Left colon (tissue), 2 donors: ENCODE measurements around the gene ZNF862. TPM values are rescaled to one million over a fixed set of nuclear protein-coding genes. Genes with fewer than 3 reads are reported as not detected.
"Not testable (repeated sequence)": the region's sequence is repeated elsewhere in the genome, so short reads cannot be mapped to it uniquely, and the experiment has no call there.

Experiments used
- ATAC-seq: fragments of 200-7000 bp; cut with Tn5 transposase; one replicate; pipeline ENCODE4 v1.9.1; 2020; ENCODE audit warnings: mild to moderate bottlenecking, moderate library complexity
- DNase-seq, 2 donors: peaks; one replicate each; pipeline ENCODE4 v3.0.0-alpha.2; 2020
- intact Hi-C, 2 donors: fragments of 100-400 bp; cut with DNase I in 1 of 2; cut with micrococcal nuclease in 1 of 2; formaldehyde crosslinking; loops; one replicate each; pipeline versions ENCODE4 v1.11.2 to v1.14.0; 2022; cut with DNase I, micrococcal nuclease
- total RNA-seq, 2 donors: library from RNA; stranded (reverse); fragmentation: NEBNext Ultra II Directional; extraction: Animal tissue kit (Norgen Biotek cat#: 25700); gene quantifications; one replicate each; pipeline ENCODE4 v1.2.1, GENCODE V29; 2021
- donor health status: DM: no; HTN: no; CAD: no.
- donor health status: DM: yes; HTN: yes; CAD: no.

The ZNF862 gene
- total RNA-seq, 2 donors from 2014 or later = 12.9 to 17.4 TPM

GRCh38 chr7:149884016-149884415 lies 45.8 kb downstream of the ZNF862 start:
- DNase-seq = peak in 1 of 2 donors; percentile 17
- ATAC-seq = peak; percentile 78
- intact Hi-C loops = no loop called here

GRCh38 chr7:149884541-149884940 lies 46.4 kb downstream of the ZNF862 start:
- intact Hi-C loops = no loop called here
- ATAC-seq = no peak
- no peak for DNase-seq

- ATAC-seq (no peak), DNase-seq (no peak)
- intact Hi-C loops = no loop called here
Observed at GRCh38 chr7:149885191-149886017, 47.2 kb downstream of the ZNF862 start.

GRCh38 chr7:149886018-149886415 lies 47.8 kb downstream of the ZNF862 start:
- no peak for ATAC-seq
- DNase-seq = no peak
- intact Hi-C loops = no loop called here

GRCh38 chr7:149887311-149887710 lies 49.1 kb downstream of the ZNF862 start:
- ATAC-seq = no peak
- no peak for DNase-seq
- intact Hi-C loops = no loop called here

GRCh38 chr7:149890715-149891114 lies 52.5 kb downstream of the ZNF862 start:
- ATAC-seq, intact Hi-C loops, DNase-seq: not testable (repeated sequence)

GRCh38 chr7:149894957-149895356 lies 56.8 kb downstream of the ZNF862 start:
- intact Hi-C loops, ATAC-seq, DNase-seq: not testable (repeated sequence)

GRCh38 chr7:149907776-149908376 lies 69.7 kb downstream of the ZNF862 start:
- intact Hi-C loops, DNase-seq, ATAC-seq: not testable (repeated sequence)

GRCh38 chr7:149910219-149910618 lies 72.0 kb downstream of the ZNF862 start:
- ATAC-seq, intact Hi-C loops, DNase-seq: not testable (repeated sequence)

GRCh38 chr7:149912126-149912525 lies 74.0 kb downstream of the ZNF862 start:
- DNase-seq, ATAC-seq, intact Hi-C loops: not testable (repeated sequence)

Other genes starting within 250 kb of the ZNF862 start
- 1 to 10 TPM; 1.5 to 6.0 TPM for gene ZNF467, start 64.8 kb upstream of the ZNF862 start, total RNA-seq
- 10 to 100 TPM; 10.8 to 14.1 TPM for gene ATP6V0E2, start 35.6 kb downstream of the ZNF862 start, total RNA-seq